SK-N-SH treated with all-trans-retinoic acid at 6 μM for 48 hours (cell line): ENCODE results near the gene HIVEP3.

ENCODE experiments used
- ARNTL ChIP-seq: fragments of 450-650 bp; formaldehyde crosslinking; IDR thresholded peaks from 2 replicates; pipeline ENCODE4 v1.5.0; 2020; ENCODE audit warnings: low read depth, mild to moderate bottlenecking, moderate library complexity, borderline replicate concordance
- BACH2 ChIP-seq: fragments of 250-450 bp; sonication (Bioruptor Pico); IDR thresholded peaks from 2 replicates; pipeline ENCODE4 v1.9.0; 2021; ENCODE audit warnings: mild to moderate bottlenecking, borderline replicate concordance
- OSR1 ChIP-seq: fragments of 250-450 bp; sonication (Bioruptor Pico); IDR thresholded peaks from 2 replicates; pipeline ENCODE4 v1.8.0; 2022; ENCODE audit warnings: moderate library complexity, mild to moderate bottlenecking, inconsistent platforms
- PATZ1 ChIP-seq: fragments of 250-450 bp; sonication (Bioruptor Pico); IDR thresholded peaks from 2 replicates; pipeline ENCODE4 v1.8.0; 2020; ENCODE audit warnings: mild to moderate bottlenecking, moderate library complexity, borderline replicate concordance
- RARB ChIP-seq: fragments of 250-450 bp; sonication (Bioruptor Pico); IDR thresholded peaks from 2 replicates; pipeline ENCODE4 v1.8.0; 2021; ENCODE audit warnings: mild to moderate bottlenecking, moderate library complexity
- ZFP3 ChIP-seq: fragments of 250-450 bp; sonication (Bioruptor Pico); IDR thresholded peaks from 2 replicates; pipeline ENCODE4 v1.5.0; 2020; ENCODE audit warnings: mild to moderate bottlenecking, moderate library complexity
- ZFP30 ChIP-seq: fragments of 450-650 bp; formaldehyde crosslinking; IDR thresholded peaks from 2 replicates; pipeline ENCODE4 v1.5.0; 2022; ENCODE audit warnings: mild to moderate bottlenecking, moderate library complexity
- TF ChIP-seq, protein P1 (sequence below): fragments of 250-450 bp; sonication (Bioruptor Pico); IDR thresholded peaks from 2 replicates; pipeline ENCODE4 v1.8.0; 2021; ENCODE audit warnings: low read depth, mild to moderate bottlenecking, moderate library complexity, borderline replicate concordance

DNA sequence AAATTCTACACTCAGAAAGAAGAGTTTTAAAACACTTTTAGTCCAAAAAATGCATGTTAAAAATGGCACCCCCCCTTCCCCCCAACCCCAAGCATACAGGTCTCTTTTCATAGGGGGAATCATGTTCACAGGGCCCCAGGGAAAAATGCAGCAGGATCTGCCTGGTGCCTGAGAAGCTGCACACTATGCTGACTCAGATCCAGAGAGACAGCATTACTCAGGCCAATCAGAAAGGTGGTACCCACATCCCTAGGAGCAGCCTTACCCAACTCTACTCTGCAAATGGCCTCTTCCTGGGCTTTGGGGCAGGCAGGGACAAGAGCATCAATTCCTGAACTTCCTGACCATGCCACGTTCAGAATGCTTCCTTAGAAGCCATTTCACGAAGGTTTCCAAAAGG lies 119.0 kb downstream of the HIVEP3 start:
- TF ChIP-seq RARB (CRISPR knock-in tag), result no peak
- no peak for TF ChIP-seq ARNTL (CRISPR knock-in tag)
- no peak for TF ChIP-seq PATZ1 (CRISPR knock-in tag)
- no peak for TF ChIP-seq ZFP30 (CRISPR knock-in tag)
- no peak for TF ChIP-seq BACH2
- no peak for TF ChIP-seq ZFP3
- TF ChIP-seq OSR1 (CRISPR knock-in tag), result no peak
- TF ChIP-seq, protein P1, sequence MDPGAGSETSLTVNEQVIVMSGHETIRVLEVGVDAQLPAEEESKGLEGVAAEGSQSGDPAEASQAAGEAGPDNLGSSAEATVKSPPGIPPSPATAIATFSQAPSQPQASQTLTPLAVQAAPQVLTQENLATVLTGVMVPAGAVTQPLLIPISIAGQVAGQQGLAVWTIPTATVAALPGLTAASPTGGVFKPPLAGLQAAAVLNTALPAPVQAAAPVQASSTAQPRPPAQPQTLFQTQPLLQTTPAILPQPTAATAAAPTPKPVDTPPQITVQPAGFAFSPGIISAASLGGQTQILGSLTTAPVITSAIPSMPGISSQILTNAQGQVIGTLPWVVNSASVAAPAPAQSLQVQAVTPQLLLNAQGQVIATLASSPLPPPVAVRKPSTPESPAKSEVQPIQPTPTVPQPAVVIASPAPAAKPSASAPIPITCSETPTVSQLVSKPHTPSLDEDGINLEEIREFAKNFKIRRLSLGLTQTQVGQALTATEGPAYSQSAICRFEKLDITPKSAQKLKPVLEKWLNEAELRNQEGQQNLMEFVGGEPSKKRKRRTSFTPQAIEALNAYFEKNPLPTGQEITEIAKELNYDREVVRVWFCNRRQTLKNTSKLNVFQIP (CRISPR knock-in tag), result no peak
